GM18499 (cell line): ENCODE data around the gene SMIM10L2A.
"Not testable (repeated sequence)": the region's sequence is repeated elsewhere in the genome, so short reads cannot be mapped to it uniquely, and the experiment has no call there.

Experiments
- ATAC-seq: cut with Tn5 transposase; IDR thresholded peaks from one replicate; pipeline ENCODE4 v1.9.1; 2021; ENCODE audit warnings: moderate number of reproducible peaks; ENCODE audit not compliant: insufficient read depth, unreplicated experiment

Gene SMIM10L2A

GRCh38 chrX:135449637-135450550 is 28.1 kb downstream of the SMIM10L2A start:
- no peak for ATAC-seq

GRCh38 chrX:135453381-135453780 is 31.6 kb downstream of the SMIM10L2A start:
- no peak for ATAC-seq

GRCh38 chrX:135454816-135455215 is 33.1 kb downstream of the SMIM10L2A start:
- ATAC-seq = no peak

GRCh38 chrX:135461756-135462155 is 40.0 kb downstream of the SMIM10L2A start:
- not testable (repeated sequence) for ATAC-seq

- ATAC-seq = no peak
Measured at GRCh38 chrX:135463937-135464336, 42.2 kb downstream of the SMIM10L2A start.

- ATAC-seq = no peak
Measured at GRCh38 chrX:135476378-135476777, 54.6 kb downstream of the SMIM10L2A start.

GRCh38 chrX:135477576-135477975 is 55.8 kb downstream of the SMIM10L2A start:
- ATAC-seq = no peak
